ENCODE measurements around the gene PTBP3.

PTBP3 gene

GRCh38 chr9:112316258-112316943 lies 17.0 kb downstream of the PTBP3 start:
- H2BK5ac ChIP-seq (ENCODE audit: low read depth, low read length, poor library complexity, severe bottlenecking): no peak overlapping the region
- DNase-seq: no peak
- H3K4me1 ChIP-seq (ENCODE audit: control insufficient read depth, insufficient read depth, low read depth, low read length): peaks cover 1% of the 10 kb centered on the region
- H3K27ac ChIP-seq (ENCODE audit: low read length, poor library complexity, severe bottlenecking): no peak overlapping the region
- no peak overlapping the region for H3K18ac ChIP-seq (ENCODE audit: low read depth in 1 of 2, low read length in 2 of 2)
- H4K8ac ChIP-seq (ENCODE audit: low read length): no peak overlapping the region
- H3K14ac ChIP-seq (ENCODE audit: low read length in 2 of 2): no peak overlapping the region
- no peak overlapping the region for H2BK15ac ChIP-seq (ENCODE audit: low read depth, poor library complexity, severe bottlenecking)
- H3K9ac ChIP-seq (ENCODE audit: low read length): no peak overlapping the region
- H3K4me3 ChIP-seq (ENCODE audit: insufficient read depth in 1 of 2, low read depth in 1 of 2, low read length in 2 of 2): no peak overlapping the region
- H3K4ac ChIP-seq (ENCODE audit: low read depth in 1 of 2, low read length in 2 of 2): no peak overlapping the region
- no peak overlapping the region for H3K23ac ChIP-seq (ENCODE audit: low read length in 2 of 2)
- no peaks in the 10 kb centered on the region for H3K36me3 ChIP-seq (ENCODE audit: control insufficient read depth in 1 of 2, insufficient read depth in 2 of 2, low read depth in 1 of 2, low read length in 2 of 2)
- no peak overlapping the region for H3K4me2 ChIP-seq (ENCODE audit: low read length, poor library complexity, severe bottlenecking)
- 94% methylated on average over 11 of the region's 11 CpGs for WGBS
- H3K79me1 ChIP-seq (replicated peaks; ENCODE audit: low read length, poor library complexity, severe bottlenecking): no peaks in the 10 kb centered on the region
- no peak overlapping the region for H2AFZ ChIP-seq (ENCODE audit: low read depth, low read length)
- no peaks in the 10 kb centered on the region for H3K27me3 ChIP-seq (ENCODE audit: control insufficient read depth in 1 of 2, insufficient read depth in 1 of 2, low read length in 2 of 2)
- H3K9me3 ChIP-seq (ENCODE audit: control insufficient read depth, low read length): no peaks in the 10 kb centered on the region
- no peak overlapping the region for H2BK120ac ChIP-seq (ENCODE audit: low read depth, low read length)
- H2BK12ac ChIP-seq (ENCODE audit: low read length in 2 of 2): no peak overlapping the region
- no peak overlapping the region for H2AK5ac ChIP-seq (ENCODE audit: low read length, severe bottlenecking)
- no peak overlapping the region for H4K91ac ChIP-seq (ENCODE audit: low read length)

- Histone ChIP-seq H2BK120ac (ENCODE audit: low read depth, low read length) (no peak overlapping the region), H4K8ac (ENCODE audit: low read length) (no peak overlapping the region), H4K91ac (ENCODE audit: low read length) (no peak overlapping the region), H2AFZ (ENCODE audit: low read depth, low read length) (no peak overlapping the region), H3K23ac (ENCODE audit: low read length in 2 of 2) (no peak overlapping the region), H2BK15ac (ENCODE audit: low read depth, poor library complexity, severe bottlenecking) (no peak overlapping the region), H2BK5ac (ENCODE audit: low read depth, low read length, poor library complexity, severe bottlenecking) (no peak overlapping the region), H3K4me1 (ENCODE audit: control insufficient read depth, insufficient read depth, low read depth, low read length) (peaks cover 1% of the 10 kb centered on the region), H3K9me3 (ENCODE audit: control insufficient read depth, low read length) (no peaks in the 10 kb centered on the region), H3K4me3 (ENCODE audit: insufficient read depth in 1 of 2, low read depth in 1 of 2, low read length in 2 of 2) (no peak overlapping the region), H3K36me3 (ENCODE audit: control insufficient read depth in 1 of 2, insufficient read depth in 2 of 2, low read depth in 1 of 2, low read length in 2 of 2) (no peaks in the 10 kb centered on the region), H3K18ac (ENCODE audit: low read depth in 1 of 2, low read length in 2 of 2) (no peak overlapping the region), H3K14ac (ENCODE audit: low read length in 2 of 2) (no peak overlapping the region), H3K9ac (ENCODE audit: low read length) (no peak overlapping the region), H2AK5ac (ENCODE audit: low read length, severe bottlenecking) (no peak overlapping the region), H3K79me1 (replicated peaks; ENCODE audit: low read length, poor library complexity, severe bottlenecking) (no peaks in the 10 kb centered on the region), H2BK12ac (ENCODE audit: low read length in 2 of 2) (no peak overlapping the region), H3K27me3 (ENCODE audit: control insufficient read depth in 1 of 2, insufficient read depth in 1 of 2, low read length in 2 of 2) (no peaks in the 10 kb centered on the region), H3K4me2 (ENCODE audit: low read length, poor library complexity, severe bottlenecking) (no peak overlapping the region), H3K4ac (ENCODE audit: low read depth in 1 of 2, low read length in 2 of 2) (no peak overlapping the region), H3K27ac (ENCODE audit: low read length, poor library complexity, severe bottlenecking) (no peak overlapping the region)
- 100% methylated on average over 1 of the region's 3 CpGs for WGBS
- no peak for DNase-seq
Observed at GRCh38 chr9:112315331-112316257, 17.8 kb downstream of the PTBP3 start.

- Histone ChIP-seq H2AFZ (ENCODE audit: low read depth, low read length) (no peak overlapping the region), H2BK12ac (ENCODE audit: low read length in 2 of 2) (no peak overlapping the region), H2BK15ac (ENCODE audit: low read depth, poor library complexity, severe bottlenecking) (no peak overlapping the region), H3K27ac (ENCODE audit: low read length, poor library complexity, severe bottlenecking) (no peak overlapping the region), H2BK5ac (ENCODE audit: low read depth, low read length, poor library complexity, severe bottlenecking) (no peak overlapping the region), H3K14ac (ENCODE audit: low read length in 2 of 2) (no peak overlapping the region), H2AK5ac (ENCODE audit: low read length, severe bottlenecking) (no peak overlapping the region), H3K79me1 (replicated peaks; ENCODE audit: low read length, poor library complexity, severe bottlenecking) (no peaks in the 10 kb centered on the region), H3K18ac (ENCODE audit: low read depth in 1 of 2, low read length in 2 of 2) (no peak overlapping the region), H4K91ac (ENCODE audit: low read length) (no peak overlapping the region), H3K27me3 (ENCODE audit: control insufficient read depth in 1 of 2, insufficient read depth in 1 of 2, low read length in 2 of 2) (no peaks in the 10 kb centered on the region), H2BK120ac (ENCODE audit: low read depth, low read length) (no peak overlapping the region), H4K8ac (ENCODE audit: low read length) (no peak overlapping the region), H3K9me3 (ENCODE audit: control insufficient read depth, low read length) (no peaks in the 10 kb centered on the region), H3K4ac (ENCODE audit: low read depth in 1 of 2, low read length in 2 of 2) (no peak overlapping the region), H3K23ac (ENCODE audit: low read length in 2 of 2) (no peak overlapping the region), H3K9ac (ENCODE audit: low read length) (no peak overlapping the region), H3K4me1 (ENCODE audit: control insufficient read depth, insufficient read depth, low read depth, low read length) (peaks cover 2% of the 10 kb centered on the region), H3K4me2 (ENCODE audit: low read length, poor library complexity, severe bottlenecking) (no peak overlapping the region), H3K36me3 (ENCODE audit: control insufficient read depth in 1 of 2, insufficient read depth in 2 of 2, low read depth in 1 of 2, low read length in 2 of 2) (no peaks in the 10 kb centered on the region), H3K4me3 (ENCODE audit: insufficient read depth in 1 of 2, low read depth in 1 of 2, low read length in 2 of 2) (no peak overlapping the region)
- WGBS: 97% methylated on average over 4 of the region's 7 CpGs
- DNase-seq: no peak
Observed at GRCh38 chr9:112312139-112312538, 21.3 kb downstream of the PTBP3 start.

- Histone ChIP-seq H3K4me2 (ENCODE audit: low read length, poor library complexity, severe bottlenecking) (no peak overlapping the region), H2BK120ac (ENCODE audit: low read depth, low read length) (no peak overlapping the region), H3K4me1 (ENCODE audit: control insufficient read depth, insufficient read depth, low read depth, low read length) (peaks cover 1% of the 10 kb centered on the region), H2BK12ac (ENCODE audit: low read length in 2 of 2) (no peak overlapping the region), H4K91ac (ENCODE audit: low read length) (no peak overlapping the region), H3K4me3 (ENCODE audit: insufficient read depth in 1 of 2, low read depth in 1 of 2, low read length in 2 of 2) (no peak overlapping the region), H4K8ac (ENCODE audit: low read length) (no peak overlapping the region), H3K23ac (ENCODE audit: low read length in 2 of 2) (peak overlapping the region in 1 of 2 experiments; percentile 34), H3K4ac (ENCODE audit: low read depth in 1 of 2, low read length in 2 of 2) (no peak overlapping the region), H3K18ac (ENCODE audit: low read depth in 1 of 2, low read length in 2 of 2) (no peak overlapping the region), H2BK5ac (ENCODE audit: low read depth, low read length, poor library complexity, severe bottlenecking) (no peak overlapping the region), H3K27ac (ENCODE audit: low read length, poor library complexity, severe bottlenecking) (no peak overlapping the region), H2AK5ac (ENCODE audit: low read length, severe bottlenecking) (no peak overlapping the region), H3K79me1 (replicated peaks; ENCODE audit: low read length, poor library complexity, severe bottlenecking) (no peaks in the 10 kb centered on the region), H3K14ac (ENCODE audit: low read length in 2 of 2) (no peak overlapping the region), H2BK15ac (ENCODE audit: low read depth, poor library complexity, severe bottlenecking) (no peak overlapping the region), H3K9ac (ENCODE audit: low read length) (no peak overlapping the region), H3K36me3 (ENCODE audit: control insufficient read depth in 1 of 2, insufficient read depth in 2 of 2, low read depth in 1 of 2, low read length in 2 of 2) (no peaks in the 10 kb centered on the region), H3K27me3 (ENCODE audit: control insufficient read depth in 1 of 2, insufficient read depth in 1 of 2, low read length in 2 of 2) (no peaks in the 10 kb centered on the region), H2AFZ (ENCODE audit: low read depth, low read length) (no peak overlapping the region), H3K9me3 (ENCODE audit: control insufficient read depth, low read length) (no peaks in the 10 kb centered on the region)
- DNase-seq: no peak
- WGBS: 86% methylated on average over 3 of the region's 3 CpGs
Observed at GRCh38 chr9:112311497-112311896, 21.9 kb downstream of the PTBP3 start.
